HepG2 (cell line): ENCODE results near the gene PRRT1. TPM values are rescaled to one million over a fixed set of nuclear protein-coding genes. Genes with fewer than 3 reads are reported as not detected.

Experiments used
- ATF3 ChIP-seq: sonication (generic); formaldehyde crosslinking; IDR thresholded peaks from 2 replicates; pipeline ENCODE4 v1.4.0; 2020; ENCODE audit warnings: missing genetic modification reagents
- GABPA ChIP-seq, 2 experiments: IDR thresholded peaks; 2 replicates each; pipeline ENCODE4 v1.6.1; 2011 to 2016; ENCODE audit warnings: low read depth in 2 of 2, low read length in 1 of 2, missing biosample characterization in 1 of 2, missing genetic modification characterization in 1 of 2
- GFI1 ChIP-seq: sonication (generic); formaldehyde crosslinking; IDR thresholded peaks from 2 replicates; pipeline ENCODE4 v1.5.0; 2020; ENCODE audit warnings: missing genetic modification reagents, mild to moderate bottlenecking, borderline replicate concordance
- HDAC2 ChIP-seq: sonication (generic); formaldehyde crosslinking; IDR thresholded peaks from 2 replicates; pipeline ENCODE4 v1.4.0; 2020; ENCODE audit warnings: missing genetic modification reagents
- HNF4A ChIP-seq: sonication (generic); formaldehyde crosslinking; IDR thresholded peaks from 2 replicates; pipeline ENCODE4 v1.4.0; 2020; ENCODE audit warnings: missing genetic modification reagents
- KLF16 ChIP-seq, 2 experiments: sonication (generic) in 1 of 2; formaldehyde crosslinking in 1 of 2; IDR thresholded peaks; 2 replicates each; pipeline versions ENCODE4 v1.6.1 to v1.8.0; 2016 to 2023; ENCODE audit warnings: missing genetic modification reagents in 2 of 2, missing compliant biosample characterization in 1 of 2
- NBN ChIP-seq: fragments of 450-650 bp; conservative IDR thresholded peaks from 2 replicates; pipeline ENCODE4 v1.6.1; 2017
- NR2F6 ChIP-seq, 2 experiments: IDR thresholded peaks; 2 replicates each; pipeline ENCODE4 v1.6.1; 2016; ENCODE audit warnings: antibody characterized with exemption in 1 of 2, mild to moderate bottlenecking in 1 of 2
- PHF5A ChIP-seq: IDR thresholded peaks from one replicate; pipeline ENCODE4 v1.6.1; 2018; ENCODE audit warnings: low read depth, missing genetic modification reagents; ENCODE audit not compliant: unreplicated experiment
- RARA ChIP-seq: IDR thresholded peaks from 2 replicates; pipeline ENCODE4 v1.6.1; 2016; ENCODE audit warnings: missing genetic modification reagents, missing compliant biosample characterization
- THRA ChIP-seq: sonication (generic); formaldehyde crosslinking; IDR thresholded peaks from 2 replicates; pipeline ENCODE4 v1.4.0; 2020; ENCODE audit warnings: missing genetic modification reagents, borderline replicate concordance
- TRAFD1 ChIP-seq: sonication (generic); formaldehyde crosslinking; IDR thresholded peaks from 2 replicates; pipeline ENCODE4 v1.5.1; 2020; ENCODE audit warnings: missing genetic modification reagents, mild to moderate bottlenecking, borderline replicate concordance
- ZC3H4 ChIP-seq: sonication (generic); formaldehyde crosslinking; IDR thresholded peaks from 2 replicates; pipeline ENCODE4 v1.4.0; 2020; ENCODE audit warnings: missing genetic modification reagents, borderline replicate concordance
- ZMYM2 ChIP-seq: sonication (generic); formaldehyde crosslinking; IDR thresholded peaks from 2 replicates; pipeline ENCODE4 v1.8.0; 2022; ENCODE audit warnings: mild to moderate bottlenecking, missing genetic modification reagents
- ZNF564 ChIP-seq: sonication (generic); formaldehyde crosslinking; IDR thresholded peaks from 2 replicates; pipeline ENCODE4 v1.8.1; 2023; ENCODE audit warnings: mild to moderate bottlenecking, missing genetic modification reagents
- ZNF615 ChIP-seq: sonication (generic); formaldehyde crosslinking; IDR thresholded peaks from 2 replicates; pipeline ENCODE4 v1.5.0; 2020; ENCODE audit warnings: mild to moderate bottlenecking, missing genetic modification reagents, borderline replicate concordance
- polyA plus RNA-seq, 8 experiments: library from polyadenylated mRNA; depleted of rRNA in 3 of 8; stranded (reverse) in 7 of 8; unstranded in 1 of 8; fragments of >200 nt; fragmentation: Illumina TruSeq in 4 of 8; extraction: Trizol in 4 of 8; gene quantifications; 2 replicates each; pipeline versions ENCODE4 v1.2.1 to v1.2.3, GENCODE V29; 2011 to 2016; ENCODE audit warnings: low read depth in 4 of 8, missing spikeins in 1 of 8, mixed read lengths in 1 of 8; ENCODE audit not compliant: insufficient read depth in 1 of 8
- total RNA-seq, 5 experiments: library from RNA; depleted of rRNA; stranded (reverse); fragments of >200 nt; fragmentation: Illumina TruSeq; extraction: Trizol; gene quantifications; 2 replicates each; pipeline ENCODE4 v1.2.3, GENCODE V29; 2016; ENCODE audit warnings: low read depth in 1 of 5
- TF ChIP-seq, protein P1 (sequence below): IDR thresholded peaks from 2 replicates; pipeline ENCODE4 v1.6.1; 2016; ENCODE audit warnings: missing genetic modification reagents, missing compliant biosample characterization
- TF ChIP-seq, protein P2 (sequence below): sonication (generic); formaldehyde crosslinking; conservative IDR thresholded peaks from 2 replicates; pipeline ENCODE4 v1.4.0; 2020; ENCODE audit warnings: mild to moderate bottlenecking, missing genetic modification reagents, moderate library complexity
- TF ChIP-seq, protein P3 (sequence below): IDR thresholded peaks from 2 replicates; pipeline ENCODE4 v1.6.1; 2016

PRRT1 gene
- total and polyA plus RNA-seq, 2 of the 13 experiments (the other 11 are each of a cell fraction or from before 2014, with no cell fraction given) = 0.64 to 1.4 TPM

DNA sequence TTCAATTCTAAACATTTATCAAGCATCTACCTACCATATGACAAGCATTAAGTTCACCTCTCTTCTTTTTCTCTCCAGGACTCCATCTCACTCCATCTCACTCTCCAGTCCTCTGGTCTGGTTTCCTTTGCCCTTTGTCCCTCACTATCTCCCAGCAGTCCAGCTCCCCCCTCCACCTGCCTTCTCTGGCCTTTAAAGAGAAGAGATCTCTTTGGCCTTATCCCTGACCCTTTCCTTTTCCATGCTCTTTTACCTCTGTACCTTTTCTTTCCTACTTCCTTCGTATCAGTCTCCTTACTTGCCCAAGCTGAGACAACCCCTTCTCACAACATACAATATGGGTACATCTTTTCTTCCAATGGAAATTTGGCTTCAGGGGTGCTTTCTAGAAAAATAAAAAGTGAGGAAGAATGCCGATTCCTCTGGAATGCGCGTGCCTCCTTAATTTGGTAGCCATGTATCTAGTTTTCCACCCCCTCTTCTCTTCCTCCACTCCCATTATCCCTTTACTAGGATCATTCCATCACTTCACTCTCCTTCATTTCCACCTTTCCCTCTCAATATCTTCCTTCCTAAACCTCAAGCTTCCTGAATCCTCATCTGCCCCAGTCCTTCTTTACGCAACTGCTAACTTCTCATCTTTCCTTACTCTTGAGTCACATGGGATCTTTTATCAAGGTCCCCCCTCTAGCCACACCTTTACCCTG, 24.9 kb upstream of the PRRT1 start (continued):
- TF ChIP-seq NR2F6 (IDR thresholded peaks at IDR 0.05) (peak; percentile 48; the same call in 1 of the 2 replicates), NR2F6 (CRISPR knock-in tag; IDR thresholded peaks at IDR 0.05) (no peak), PHF5A (CRISPR knock-in tag) (peak; percentile 18), ZNF564 (0 out of 2 replicates have a peak, but pooled peaks have one; percentile 12), KLF16 (CRISPR knock-in tag; IDR thresholded peaks at IDR 0.05) (peak in 1 of 2 experiments; percentile 9; a peak in 1 of 4 replicates), ZC3H4 (CRISPR knock-in tag) (0 out of 2 replicates have a peak, but pooled peaks have one; percentile 4), HDAC2 (0 out of 2 replicates have a peak, but pooled peaks have one; percentile 10), GABPA (IDR thresholded peaks at IDR 0.05; ENCODE audit: low read depth, low read length) (no peak), GABPA (CRISPR knock-in tag; IDR thresholded peaks at IDR 0.05; ENCODE audit: low read depth) (0 out of 2 replicates have a peak, but pooled peaks have one; percentile 3), HNF4A (CRISPR knock-in tag) (0 out of 2 replicates have a peak, but pooled peaks have one; percentile 14), THRA (CRISPR knock-in tag) (peak; percentile 4; the same call in 1 of the 2 replicates), RARA (CRISPR knock-in tag) (peak; percentile 5; the same call in 1 of the 2 replicates), GFI1 (CRISPR knock-in tag) (0 out of 2 replicates have a peak, but pooled peaks have one; percentile 4), ZMYM2 (CRISPR knock-in tag) (0 out of 2 replicates have a peak, but pooled peaks have one; percentile 43), ATF3 (no peak), ZNF615 (CRISPR knock-in tag) (no peak), NBN (peak; percentile 74; the same call in 1 of the 2 replicates), TRAFD1 (CRISPR knock-in tag) (0 out of 2 replicates have a peak, but pooled peaks have one; percentile 19)
- TF ChIP-seq, protein P1, sequence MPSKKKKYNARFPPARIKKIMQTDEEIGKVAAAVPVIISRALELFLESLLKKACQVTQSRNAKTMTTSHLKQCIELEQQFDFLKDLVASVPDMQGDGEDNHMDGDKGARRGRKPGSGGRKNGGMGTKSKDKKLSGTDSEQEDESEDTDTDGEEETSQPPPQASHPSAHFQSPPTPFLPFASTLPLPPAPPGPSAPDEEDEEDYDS (CRISPR knock-in tag) = peak; percentile 61; the same call in 1 of the 2 replicates
- TF ChIP-seq, protein P2, sequence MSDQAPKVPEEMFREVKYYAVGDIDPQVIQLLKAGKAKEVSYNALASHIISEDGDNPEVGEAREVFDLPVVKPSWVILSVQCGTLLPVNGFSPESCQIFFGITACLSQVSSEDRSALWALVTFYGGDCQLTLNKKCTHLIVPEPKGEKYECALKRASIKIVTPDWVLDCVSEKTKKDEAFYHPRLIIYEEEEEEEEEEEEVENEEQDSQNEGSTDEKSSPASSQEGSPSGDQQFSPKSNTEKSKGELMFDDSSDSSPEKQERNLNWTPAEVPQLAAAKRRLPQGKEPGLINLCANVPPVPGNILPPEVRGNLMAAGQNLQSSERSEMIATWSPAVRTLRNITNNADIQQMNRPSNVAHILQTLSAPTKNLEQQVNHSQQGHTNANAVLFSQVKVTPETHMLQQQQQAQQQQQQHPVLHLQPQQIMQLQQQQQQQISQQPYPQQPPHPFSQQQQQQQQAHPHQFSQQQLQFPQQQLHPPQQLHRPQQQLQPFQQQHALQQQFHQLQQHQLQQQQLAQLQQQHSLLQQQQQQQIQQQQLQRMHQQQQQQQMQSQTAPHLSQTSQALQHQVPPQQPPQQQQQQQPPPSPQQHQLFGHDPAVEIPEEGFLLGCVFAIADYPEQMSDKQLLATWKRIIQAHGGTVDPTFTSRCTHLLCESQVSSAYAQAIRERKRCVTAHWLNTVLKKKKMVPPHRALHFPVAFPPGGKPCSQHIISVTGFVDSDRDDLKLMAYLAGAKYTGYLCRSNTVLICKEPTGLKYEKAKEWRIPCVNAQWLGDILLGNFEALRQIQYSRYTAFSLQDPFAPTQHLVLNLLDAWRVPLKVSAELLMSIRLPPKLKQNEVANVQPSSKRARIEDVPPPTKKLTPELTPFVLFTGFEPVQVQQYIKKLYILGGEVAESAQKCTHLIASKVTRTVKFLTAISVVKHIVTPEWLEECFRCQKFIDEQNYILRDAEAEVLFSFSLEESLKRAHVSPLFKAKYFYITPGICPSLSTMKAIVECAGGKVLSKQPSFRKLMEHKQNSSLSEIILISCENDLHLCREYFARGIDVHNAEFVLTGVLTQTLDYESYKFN (CRISPR knock-in tag) = 0 out of 2 replicates have a peak, but pooled peaks have one; percentile 50
- TF ChIP-seq, protein P3, sequence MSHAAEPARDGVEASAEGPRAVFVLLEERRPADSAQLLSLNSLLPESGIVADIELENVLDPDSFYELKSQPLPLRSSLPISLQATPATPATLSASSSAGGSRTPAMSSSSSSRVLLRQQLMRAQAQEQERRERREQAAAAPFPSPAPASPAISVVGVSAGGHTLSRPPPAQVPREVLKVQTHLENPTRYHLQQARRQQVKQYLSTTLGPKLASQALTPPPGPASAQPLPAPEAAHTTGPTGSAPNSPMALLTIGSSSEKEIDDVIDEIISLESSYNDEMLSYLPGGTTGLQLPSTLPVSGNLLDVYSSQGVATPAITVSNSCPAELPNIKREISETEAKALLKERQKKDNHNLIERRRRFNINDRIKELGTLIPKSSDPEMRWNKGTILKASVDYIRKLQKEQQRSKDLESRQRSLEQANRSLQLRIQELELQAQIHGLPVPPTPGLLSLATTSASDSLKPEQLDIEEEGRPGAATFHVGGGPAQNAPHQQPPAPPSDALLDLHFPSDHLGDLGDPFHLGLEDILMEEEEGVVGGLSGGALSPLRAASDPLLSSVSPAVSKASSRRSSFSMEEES (CRISPR knock-in tag) = peak; percentile 30; the same call in 1 of the 2 replicates
